ENCODE data around the gene FBXO2.

The FBXO2 gene

GRCh38 chr1:11680270-11681070 is 26.2 kb upstream of the FBXO2 start:
- no peak for DNase-seq
- Histone ChIP-seq H3K4me3 (ENCODE audit: low read length) (peak overlapping the region; percentile 99), H3K4me1 (ENCODE audit: low read length) (no peaks in the 10 kb centered on the region), H3F3A (ENCODE audit: insufficient read depth, low read length) (peaks cover 9% of the 10 kb centered on the region), H3K4me2 (ENCODE audit: low read depth, low read length) (peak overlapping the region; percentile 99), H3K36me3 (replicated peaks; ENCODE audit: insufficient read depth, low read length) (no peaks in the 10 kb centered on the region), H3K27me3 (replicated peaks; ENCODE audit: insufficient read depth, low read length) (peaks cover 15% of the 10 kb centered on the region), H3K27ac (ENCODE audit: low read length) (peak overlapping the region; percentile 36; the same call in 1 of the 2 replicates), H3K9me2 (replicated peaks; ENCODE audit: insufficient read depth, low read length) (no peaks in the 10 kb centered on the region), H2AFZ (ENCODE audit: low read length) (peak overlapping the region; percentile 99), H3K9me3 (replicated peaks; ENCODE audit: insufficient read depth, low read length) (no peaks in the 10 kb centered on the region), H3K9ac (ENCODE audit: low read length) (peak overlapping the region; percentile 86), H3K79me2 (ENCODE audit: low read length) (peaks cover 7% of the 10 kb centered on the region), H4K20me1 (ENCODE audit: insufficient read depth, low read length) (no peaks in the 10 kb centered on the region)
- TF ChIP-seq EZH2 (optimal IDR thresholded peaks at IDR 0.05; ENCODE audit: low read depth, low read length) = no peak
- TF ChIP-seq EZH2phosphoT487 (IDR thresholded peaks at IDR 0.05; ENCODE audit: low read length) = no peak

GRCh38 chr1:11678442-11678841 is 24.2 kb upstream of the FBXO2 start:
- DNase-seq = no peak
- TF ChIP-seq, protein P1, sequence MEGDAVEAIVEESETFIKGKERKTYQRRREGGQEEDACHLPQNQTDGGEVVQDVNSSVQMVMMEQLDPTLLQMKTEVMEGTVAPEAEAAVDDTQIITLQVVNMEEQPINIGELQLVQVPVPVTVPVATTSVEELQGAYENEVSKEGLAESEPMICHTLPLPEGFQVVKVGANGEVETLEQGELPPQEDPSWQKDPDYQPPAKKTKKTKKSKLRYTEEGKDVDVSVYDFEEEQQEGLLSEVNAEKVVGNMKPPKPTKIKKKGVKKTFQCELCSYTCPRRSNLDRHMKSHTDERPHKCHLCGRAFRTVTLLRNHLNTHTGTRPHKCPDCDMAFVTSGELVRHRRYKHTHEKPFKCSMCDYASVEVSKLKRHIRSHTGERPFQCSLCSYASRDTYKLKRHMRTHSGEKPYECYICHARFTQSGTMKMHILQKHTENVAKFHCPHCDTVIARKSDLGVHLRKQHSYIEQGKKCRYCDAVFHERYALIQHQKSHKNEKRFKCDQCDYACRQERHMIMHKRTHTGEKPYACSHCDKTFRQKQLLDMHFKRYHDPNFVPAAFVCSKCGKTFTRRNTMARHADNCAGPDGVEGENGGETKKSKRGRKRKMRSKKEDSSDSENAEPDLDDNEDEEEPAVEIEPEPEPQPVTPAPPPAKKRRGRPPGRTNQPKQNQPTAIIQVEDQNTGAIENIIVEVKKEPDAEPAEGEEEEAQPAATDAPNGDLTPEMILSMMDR (IDR thresholded peaks at IDR 0.05; ENCODE audit: low read length) = no peak
- Histone ChIP-seq H3F3A (ENCODE audit: insufficient read depth, low read length) (peaks cover 9% of the 10 kb centered on the region), H3K9me2 (replicated peaks; ENCODE audit: insufficient read depth, low read length) (no peaks in the 10 kb centered on the region), H3K79me2 (ENCODE audit: low read length) (peaks cover 7% of the 10 kb centered on the region), H4K20me1 (ENCODE audit: insufficient read depth, low read length) (no peaks in the 10 kb centered on the region), H3K4me1 (ENCODE audit: low read length) (no peaks in the 10 kb centered on the region), H3K9ac (ENCODE audit: low read length) (no peak overlapping the region), H3K27me3 (replicated peaks; ENCODE audit: insufficient read depth, low read length) (peaks cover 15% of the 10 kb centered on the region; the same call in 1 of the 2 replicates), H3K9me3 (replicated peaks; ENCODE audit: insufficient read depth, low read length) (no peaks in the 10 kb centered on the region), H3K4me2 (ENCODE audit: low read depth, low read length) (no peak overlapping the region), H3K4me3 (ENCODE audit: low read length) (no peak overlapping the region), H2AFZ (ENCODE audit: low read length) (no peak overlapping the region), H3K27ac (ENCODE audit: low read length) (no peak overlapping the region), H3K36me3 (replicated peaks; ENCODE audit: insufficient read depth, low read length) (no peaks in the 10 kb centered on the region)

DNA sequence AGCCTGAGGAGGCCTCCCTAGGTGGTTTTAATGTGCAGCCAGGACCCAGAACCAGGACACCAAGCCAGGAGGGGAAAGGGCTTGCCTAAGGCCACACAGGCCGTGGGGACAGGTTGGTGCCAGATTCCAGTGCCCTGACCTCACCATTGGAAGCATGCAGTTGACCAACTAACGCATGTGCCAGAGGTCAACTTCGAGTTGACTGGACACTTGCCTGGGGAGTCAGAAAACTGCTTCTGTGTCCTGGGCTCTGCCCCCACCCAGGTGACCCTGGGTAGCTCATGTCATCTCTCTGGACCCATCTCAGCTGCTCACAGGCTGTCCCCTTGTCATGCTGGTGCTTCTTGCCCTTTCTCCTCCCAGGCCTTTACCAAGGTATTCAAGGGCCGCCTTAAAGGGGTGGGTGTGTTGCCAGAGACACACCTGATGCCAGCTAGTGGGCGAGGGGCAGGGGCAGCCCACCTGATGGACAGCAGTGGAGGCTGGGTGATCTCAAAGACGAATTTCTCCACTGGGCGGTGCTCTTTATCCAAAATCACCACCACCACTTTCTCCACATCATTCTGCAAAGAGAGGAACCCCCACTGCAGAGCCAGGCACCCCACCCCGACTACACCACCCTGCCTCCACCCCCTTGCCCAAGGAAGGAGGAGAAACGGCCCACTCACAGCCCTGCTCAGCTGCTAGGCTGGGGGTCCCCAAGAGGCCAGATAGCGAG is 22.3 kb upstream of the FBXO2 start:
- no peaks in the 10 kb centered on the region for H3K4me1 ChIP-seq (ENCODE audit: low read length)
- no peak overlapping the region for H2AFZ ChIP-seq (ENCODE audit: low read length)
- H3K4me3 ChIP-seq (ENCODE audit: low read length) = no peak overlapping the region
- peaks cover 4% of the 10 kb centered on the region for H3F3A ChIP-seq (ENCODE audit: insufficient read depth, low read length)
- H3K9ac ChIP-seq (ENCODE audit: low read length) = no peak overlapping the region
- peaks cover 7% of the 10 kb centered on the region for H3K79me2 ChIP-seq (ENCODE audit: low read length)
- no peaks in the 10 kb centered on the region for H3K9me2 ChIP-seq (replicated peaks; ENCODE audit: insufficient read depth, low read length)
- no peaks in the 10 kb centered on the region for H4K20me1 ChIP-seq (ENCODE audit: insufficient read depth, low read length)
- no peaks in the 10 kb centered on the region for H3K27me3 ChIP-seq (replicated peaks; ENCODE audit: insufficient read depth, low read length)
- no peak for DNase-seq
- H3K9me3 ChIP-seq (replicated peaks; ENCODE audit: insufficient read depth, low read length) = no peaks in the 10 kb centered on the region
- no peak overlapping the region for H3K27ac ChIP-seq (ENCODE audit: low read length)
- H3K4me2 ChIP-seq (ENCODE audit: low read depth, low read length) = no peak overlapping the region
- H3K36me3 ChIP-seq (replicated peaks; ENCODE audit: insufficient read depth, low read length) = no peaks in the 10 kb centered on the region
- no peak for TF ChIP-seq EZH2phosphoT487 (IDR thresholded peaks at IDR 0.05; ENCODE audit: low read length)

GRCh38 chr1:11675325-11675724 is 21.1 kb upstream of the FBXO2 start:
- Histone ChIP-seq H3K27ac (ENCODE audit: low read length) (no peak overlapping the region), H3K4me1 (ENCODE audit: low read length) (no peaks in the 10 kb centered on the region), H3K9me2 (replicated peaks; ENCODE audit: insufficient read depth, low read length) (no peaks in the 10 kb centered on the region), H3K9me3 (replicated peaks; ENCODE audit: insufficient read depth, low read length) (no peaks in the 10 kb centered on the region), H3K79me2 (ENCODE audit: low read length) (peaks cover 3% of the 10 kb centered on the region), H3K4me3 (ENCODE audit: low read length) (no peak overlapping the region), H3K36me3 (replicated peaks; ENCODE audit: insufficient read depth, low read length) (no peaks in the 10 kb centered on the region), H3K4me2 (ENCODE audit: low read depth, low read length) (no peak overlapping the region), H3F3A (ENCODE audit: insufficient read depth, low read length) (no peaks in the 10 kb centered on the region), H3K9ac (ENCODE audit: low read length) (no peak overlapping the region), H3K27me3 (replicated peaks; ENCODE audit: insufficient read depth, low read length) (no peaks in the 10 kb centered on the region), H4K20me1 (ENCODE audit: insufficient read depth, low read length) (no peaks in the 10 kb centered on the region), H2AFZ (ENCODE audit: low read length) (no peak overlapping the region)
- TF ChIP-seq EZH2 (optimal IDR thresholded peaks at IDR 0.05; ENCODE audit: low read depth, low read length) = no peak
- TF ChIP-seq, protein P1 (IDR thresholded peaks at IDR 0.05; ENCODE audit: low read length) = no peak
- no peak for TF ChIP-seq EZH2phosphoT487 (IDR thresholded peaks at IDR 0.05; ENCODE audit: low read length)
- DNase-seq = no peak

Data from MM.1S (cell line).